CD4-positive, alpha-beta T cell (primary cell): ENCODE measurements around the gene IGFLR1. TPM values are rescaled to one million over a fixed set of nuclear protein-coding genes. Genes with fewer than 3 reads are reported as not detected.

Experiments used
- ATAC-seq: fragments of 200-7000 bp; cut with Tn5 transposase; one replicate; pipeline ENCODE4 v1.10.0; 2022; ENCODE audit warnings: mild to moderate bottlenecking; ENCODE audit not compliant: poor library complexity
- CTCF ChIA-PET: fragments of 350-600 bp; sonication (Branson Sonifier 250); formaldehyde crosslinking; loops from one replicate; lab custom pipeline; 2021; ENCODE audit warnings: antibody characterized with exemption, inconsistent platforms; lab: Charles Lee
- POLR2A ChIA-PET: fragments of 350-600 bp; sonication (Branson Sonifier 250); formaldehyde crosslinking; loops from one replicate; lab custom pipeline; 2021; ENCODE audit warnings: antibody characterized with exemption, inconsistent platforms; lab: Charles Lee
- DNase-seq, 14 experiments: peaks; one replicate each; pipeline ENCODE4 v3.0.0-alpha.2; 2013 to 2020; ENCODE audit warnings: mixed read lengths in 2 of 14
- H3K27ac ChIP-seq, 2 donors: one replicate each; pipeline versions ENCODE4 v1.5.1 to v1.7.0; 2013; ENCODE audit warnings: low read length in 2 of 2, low read depth in 1 of 2, mild to moderate bottlenecking in 1 of 2
- H3K27me3 ChIP-seq, 2 experiments: 1 replicate in 1 of 2; 2 replicates in 1 of 2; pipeline versions ENCODE4 v1.6.1 to v1.7.0; 2013; ENCODE audit warnings: low read length in 2 of 2, control low read depth in 1 of 2, mild to moderate bottlenecking in 1 of 2, moderate library complexity in 1 of 2; ENCODE audit not compliant: insufficient read depth in 2 of 2, control insufficient read depth in 1 of 2
- H3K36me3 ChIP-seq: one replicate; pipeline ENCODE4 v1.6.1; 2013; ENCODE audit warnings: low read length, control low read depth; ENCODE audit not compliant: insufficient read depth
- H3K4me1 ChIP-seq: one replicate; pipeline ENCODE4 v1.6.1; 2013; ENCODE audit warnings: low read length, control low read depth; ENCODE audit not compliant: insufficient read depth
- H3K4me3 ChIP-seq: one replicate; pipeline ENCODE4 v1.5.1; 2013; ENCODE audit warnings: mild to moderate bottlenecking, low read length, moderate library complexity
- H3K9me3 ChIP-seq, 2 experiments: 1 replicate in 1 of 2; 2 replicates in 1 of 2; pipeline versions ENCODE4 v1.6.1 to v1.7.0; 2013; ENCODE audit warnings: low read length in 2 of 2, mild to moderate bottlenecking in 2 of 2, control low read depth in 1 of 2, moderate library complexity in 1 of 2; ENCODE audit not compliant: control insufficient read depth in 1 of 2, insufficient read depth in 1 of 2
- H3K27ac Mint-ChIP-seq: one replicate; pipeline ENCODE4 v1.8.0; 2020; ENCODE audit warnings: mixed read lengths
- H3K27me3 Mint-ChIP-seq: one replicate; pipeline ENCODE4 v1.8.0; 2021; ENCODE audit warnings: mixed read lengths
- H3K36me3 Mint-ChIP-seq: one replicate; pipeline ENCODE4 v1.8.0; 2021; ENCODE audit warnings: low read depth, mixed read lengths
- H3K4me1 Mint-ChIP-seq: one replicate; pipeline ENCODE4 v1.8.0; 2021; ENCODE audit warnings: low read depth, mixed read lengths
- H3K4me3 Mint-ChIP-seq: one replicate; pipeline ENCODE4 v1.8.0; 2020; ENCODE audit warnings: mild to moderate bottlenecking, mixed read lengths
- H3K9me3 Mint-ChIP-seq: one replicate; pipeline ENCODE4 v1.8.0; 2020; ENCODE audit warnings: mixed read lengths
- CTCF ChIP-seq: fragments of 200-600 bp; IDR thresholded peaks from one replicate; pipeline ENCODE4 v1.8.0; 2022; ENCODE audit warnings: antibody characterized with exemption, mild to moderate bottlenecking
- intact Hi-C, 2 experiments: fragments of 100-400 bp; cut with DNase I in 1 of 2; cut with micrococcal nuclease in 1 of 2; formaldehyde crosslinking; loops; one replicate each; pipeline versions ENCODE4 v1.15.1 to v1.9.0; 2023 to 2025; cut with DNase I, micrococcal nuclease
- polyA plus RNA-seq, 2 donors: library from polyadenylated mRNA; unstranded; fragments of 120-200 nt; gene quantifications; one replicate each; pipeline ENCODE4 v1.2.1, GENCODE V29; 2013
- total RNA-seq, 174 experiments: library from RNA in 2 of 174; stranded (reverse) in 2 of 174; gene quantifications; one replicate each; pipeline ENCODE4 v1.2.3 and lab custom pipeline; 2021 to 2026

Gene IGFLR1
- 10 to 100 TPM; 40.3 to 43.1 TPM for total RNA-seq
- 44.0 TPM for polyA plus RNA-seq (2013, experiment 1 of 2)
- 56.2 TPM for polyA plus RNA-seq (2013, experiment 2 of 2)
- 1.1 to 25.8 (median 5.0) reads per million in 172 experiments for total RNA-seq (lab: John Stamatoyannopoulos, UW)

- Mint-ChIP-seq H3K36me3 (peaks cover 42% of the 10 kb centered on the region), H3K4me3 (peak within 1 kb of the TSS; percentile 84), H3K27ac (peak within 1 kb of the TSS; percentile 98), H3K27me3 (no peaks in the 10 kb centered on the region), H3K9me3 (no peaks in the 10 kb centered on the region), H3K4me1 (peaks cover 52% of the 10 kb centered on the region)
- ChIA-PET CTCF (interaction anchor here (0.8 kb wide), 1 partner anchor 29 kb away, joined by 3 read pairs; no protein-coding TSS in a partner anchor), POLR2A (interaction anchor here (0.6 to 1.5 kb wide), 11 partner anchors 22 to 531 kb away, joined by 3 to 10 read pairs (median 3); partner anchors contain the start of genes KMT2B, POLR2I and TBCB)
- DNase-seq (peak; percentile 43 to 89 (median 56)), ATAC-seq (no peak)
- H3K36me3 ChIP-seq, result peaks cover 20% of the 10 kb centered on the region
- no peaks in the 10 kb centered on the region for H3K27me3 ChIP-seq
- peak within 1 kb of the TSS; percentile 79 to 92 for H3K27ac ChIP-seq
- H3K4me1 ChIP-seq, result peaks cover 69% of the 10 kb centered on the region
- no peaks in the 10 kb centered on the region for H3K9me3 ChIP-seq
- intact Hi-C loops, result loop anchor here (5.0 to 10.0 kb wide), 2 partner anchors 95 to 373 kb away; partner anchors contain the start of genes COX6B1 (in 1 of the 2), OVOL3 (in 1 of the 2), POLR2I (in 1 of the 2) and TBCB (in 1 of the 2)
- TF ChIP-seq CTCF, result no peak
- H3K4me3 ChIP-seq, result peak within 1 kb of the TSS; percentile 91
These were observed at the start of gene IGFLR1 for GRCh38 chr19:35742121-35742724. Gene IGFLR1, minus strand, starts transcription at chr19:35742452. Its CDS starts 1,272 bp downstream, at chr19:35741180.

- Mint-ChIP-seq H3K4me3 (no peak overlapping the region), H3K27ac (no peak overlapping the region), H3K9me3 (no peaks in the 10 kb centered on the region), H3K36me3 (no peaks in the 10 kb centered on the region), H3K27me3 (peaks cover 17% of the 10 kb centered on the region), H3K4me1 (no peaks in the 10 kb centered on the region)
- H3K36me3 ChIP-seq, result no peaks in the 10 kb centered on the region
- ATAC-seq (no peak), DNase-seq (no peak)
- H3K27ac ChIP-seq, result no peak overlapping the region
- no peak for TF ChIP-seq CTCF
- peaks cover 4 to 7% of the 10 kb centered on the region in 2 experiments for H3K27me3 ChIP-seq
- no peak overlapping the region for H3K4me3 ChIP-seq
- no peaks in the 10 kb centered on the region for H3K4me1 ChIP-seq
- intact Hi-C loops, result no loop called here
- H3K9me3 ChIP-seq, result peaks cover 0 to 4% of the 10 kb centered on the region in 2 experiments
- CTCF ChIA-PET, result no interaction called here
- POLR2A ChIA-PET, result no interaction called here
These were observed 49.6 kb upstream of the IGFLR1 start for GRCh38 chr19:35791814-35792279.

GRCh38 chr19:35790981-35791813, 48.9 kb upstream of the IGFLR1 start:
- ATAC-seq, result no peak
- peaks cover 0 to under 1% of the 10 kb centered on the region in 2 experiments for H3K27me3 ChIP-seq
- Mint-ChIP-seq H3K4me1 (no peaks in the 10 kb centered on the region), H3K27me3 (peaks cover 11% of the 10 kb centered on the region), H3K4me3 (no peak overlapping the region), H3K27ac (no peak overlapping the region), H3K9me3 (no peaks in the 10 kb centered on the region), H3K36me3 (no peaks in the 10 kb centered on the region)
- peak in 1 of 14 experiments; percentile 6 for DNase-seq
- no peaks in the 10 kb centered on the region for H3K4me1 ChIP-seq
- H3K36me3 ChIP-seq, result no peaks in the 10 kb centered on the region
- H3K4me3 ChIP-seq, result no peak overlapping the region
- intact Hi-C loops, result no loop called here
- H3K27ac ChIP-seq, result no peak overlapping the region
- ChIA-PET POLR2A (no interaction called here), CTCF (no interaction called here)
- H3K9me3 ChIP-seq, result no peaks in the 10 kb centered on the region
- no peak for TF ChIP-seq CTCF
